ENCODE results near the gene MED13. TPM values are rescaled to one million over a fixed set of nuclear protein-coding genes. Genes with fewer than 3 reads are reported as not detected.

MED13 gene
- total and polyA plus RNA-seq, 9 of the 15 experiments (the other 6 are each of a cell fraction or from before 2014, with no cell fraction given), result 5.4 to 48.4 (median 28.2) TPM

DNA sequence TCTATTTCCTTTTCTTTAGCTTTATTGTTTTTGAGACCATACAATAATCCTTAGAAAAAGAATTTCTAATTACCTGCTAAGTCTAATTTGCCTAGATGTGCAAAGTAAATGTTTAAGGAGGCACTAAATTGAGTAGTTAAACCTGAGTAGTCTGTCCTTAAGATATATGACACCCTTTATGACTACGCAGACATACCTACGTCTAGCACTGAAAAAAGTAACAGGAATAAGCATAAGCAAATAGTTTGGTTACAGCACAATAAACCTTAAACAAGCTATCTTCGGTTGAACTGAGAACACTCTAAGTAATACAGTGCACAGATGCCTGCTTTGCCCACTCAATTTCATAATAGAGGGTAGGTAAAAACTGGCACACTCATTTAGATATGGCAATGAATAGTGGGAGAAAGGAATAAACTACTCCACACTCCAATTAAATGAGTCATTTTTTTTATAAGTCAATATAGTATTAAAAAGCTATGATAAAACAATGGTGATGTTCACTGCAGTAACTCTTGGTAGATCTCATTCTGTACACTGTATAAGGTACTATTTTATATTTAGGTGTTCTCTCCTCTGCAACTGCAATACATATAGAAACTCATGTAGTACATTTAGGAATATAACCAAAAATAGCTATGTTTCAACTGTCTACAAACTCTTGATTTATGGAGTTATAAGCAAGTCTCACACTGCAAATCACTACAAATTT lies 117.6 kb downstream of the MED13 start:
- no peak overlapping the region for H3K4me3 ChIP-seq
- DNase-seq (ENCODE audit: extremely low read depth in 1 of 4, low spot score in 3 of 4), result no peak
- no peak overlapping the region for H3K27ac ChIP-seq (ENCODE audit: extremely low read depth, low read depth, low read length)
- POLR2A ChIA-PET, result interaction anchor here (0.5 to 1.3 kb wide), 2 partner anchors 43 to 71 kb away, joined by 3 to 4 read pairs; no protein-coding TSS in a partner anchor
- no peak overlapping the region for H3K4me2 ChIP-seq (ENCODE audit: insufficient read depth, low read length)
- no peaks in the 10 kb centered on the region for H3K4me1 ChIP-seq (replicated peaks in 1 of 2; ENCODE audit: control insufficient read depth in 2 of 2, insufficient read depth in 2 of 2, low read length in 2 of 2)
- peaks cover 86% of the 10 kb centered on the region for H3K36me3 ChIP-seq (ENCODE audit: control insufficient read depth, insufficient read depth, low read length)
- CTCF ChIA-PET (ENCODE audit: low intra/inter-chr PET ratio), result no interaction called here
- BruUV-seq (replicated peaks), result no TSS peak
- no peaks in the 10 kb centered on the region for H3K9me3 ChIP-seq (replicated peaks; ENCODE audit: control insufficient read depth, insufficient read depth, low read depth, low read length)
- in situ Hi-C loops (cut with MboI) (no loop called here), intact Hi-C loops (cut with micrococcal nuclease) (no loop called here)
- no peaks in the 10 kb centered on the region for H3K27me3 ChIP-seq (ENCODE audit: control insufficient read depth in 2 of 2, insufficient read depth in 2 of 2, low read length in 2 of 2)
- FAIRE-seq, result no peak
- no peaks in the 10 kb centered on the region for H3K79me2 ChIP-seq (ENCODE audit: control insufficient read depth, insufficient read depth, low read length)
- WGBS (ENCODE audit: insufficient coverage, low coverage, missing lambda C conversion rate), result 87% methylated on average over 3 of the region's 3 CpGs
- no peaks in the 10 kb centered on the region for H4K20me1 ChIP-seq (replicated peaks; ENCODE audit: control insufficient read depth, insufficient read depth, low read length)
- no peak overlapping the region for H2AFZ ChIP-seq (ENCODE audit: low read depth, low read length)
- no peak overlapping the region for H3K9ac ChIP-seq (ENCODE audit: insufficient read depth in 1 of 2, low read depth in 2 of 2, low read length in 2 of 2)
- no peaks in the 10 kb centered on the region for H3K9me1 ChIP-seq (ENCODE audit: control insufficient read depth, insufficient read depth, low read length)
- no peak for ATAC-seq
- TF ChIP-seq, protein P1, sequence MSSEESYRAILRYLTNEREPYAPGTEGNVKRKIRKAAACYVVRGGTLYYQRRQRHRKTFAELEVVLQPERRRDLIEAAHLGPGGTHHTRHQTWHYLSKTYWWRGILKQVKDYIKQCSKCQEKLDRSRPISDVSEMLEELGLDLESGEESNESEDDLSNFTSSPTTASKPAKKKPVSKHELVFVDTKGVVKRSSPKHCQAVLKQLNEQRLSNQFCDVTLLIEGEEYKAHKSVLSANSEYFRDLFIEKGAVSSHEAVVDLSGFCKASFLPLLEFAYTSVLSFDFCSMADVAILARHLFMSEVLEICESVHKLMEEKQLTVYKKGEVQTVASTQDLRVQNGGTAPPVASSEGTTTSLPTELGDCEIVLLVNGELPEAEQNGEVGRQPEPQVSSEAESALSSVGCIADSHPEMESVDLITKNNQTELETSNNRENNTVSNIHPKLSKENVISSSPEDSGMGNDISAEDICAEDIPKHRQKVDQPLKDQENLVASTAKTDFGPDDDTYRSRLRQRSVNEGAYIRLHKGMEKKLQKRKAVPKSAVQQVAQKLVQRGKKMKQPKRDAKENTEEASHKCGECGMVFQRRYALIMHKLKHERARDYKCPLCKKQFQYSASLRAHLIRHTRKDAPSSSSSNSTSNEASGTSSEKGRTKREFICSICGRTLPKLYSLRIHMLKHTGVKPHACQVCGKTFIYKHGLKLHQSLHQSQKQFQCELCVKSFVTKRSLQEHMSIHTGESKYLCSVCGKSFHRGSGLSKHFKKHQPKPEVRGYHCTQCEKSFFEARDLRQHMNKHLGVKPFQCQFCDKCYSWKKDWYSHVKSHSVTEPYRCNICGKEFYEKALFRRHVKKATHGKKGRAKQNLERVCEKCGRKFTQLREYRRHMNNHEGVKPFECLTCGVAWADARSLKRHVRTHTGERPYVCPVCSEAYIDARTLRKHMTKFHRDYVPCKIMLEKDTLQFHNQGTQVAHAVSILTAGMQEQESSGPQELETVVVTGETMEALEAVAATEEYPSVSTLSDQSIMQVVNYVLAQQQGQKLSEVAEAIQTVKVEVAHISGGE (CRISPR knock-in tag; IDR thresholded peaks at IDR 0.05), result no peak
- TF ChIP-seq RBM34 (IDR thresholded peaks at IDR 0.05; ENCODE audit: borderline replicate concordance, insufficient read depth, low read length), result no peak
- no peak for TF ChIP-seq BRD9 (IDR thresholded peaks at IDR 0.05; ENCODE audit: low read depth, partially characterized antibody)
- TF ChIP-seq MGA (IDR thresholded peaks at IDR 0.05), result no peak
